Activated CD8-positive, alpha-beta memory T cell treated with anti-CD3 and anti-CD28 coated beads, Interleukin-2, amount 50 U/mL, for 4 hours (primary cell): ENCODE measurements around the gene CCM2.

ENCODE experiments used
- DNase-seq: peaks from one replicate; pipeline ENCODE4 v3.0.0-alpha.2; 2020

CCM2 gene

GRCh38 chr7:45036796-45037195 lies 36.8 kb downstream of the CCM2 start:
- DNase-seq: no peak

GRCh38 chr7:45037876-45038275 lies 37.9 kb downstream of the CCM2 start:
- DNase-seq: no peak

GRCh38 chr7:45039106-45039505 lies 39.1 kb downstream of the CCM2 start:
- DNase-seq: no peak

DNA sequence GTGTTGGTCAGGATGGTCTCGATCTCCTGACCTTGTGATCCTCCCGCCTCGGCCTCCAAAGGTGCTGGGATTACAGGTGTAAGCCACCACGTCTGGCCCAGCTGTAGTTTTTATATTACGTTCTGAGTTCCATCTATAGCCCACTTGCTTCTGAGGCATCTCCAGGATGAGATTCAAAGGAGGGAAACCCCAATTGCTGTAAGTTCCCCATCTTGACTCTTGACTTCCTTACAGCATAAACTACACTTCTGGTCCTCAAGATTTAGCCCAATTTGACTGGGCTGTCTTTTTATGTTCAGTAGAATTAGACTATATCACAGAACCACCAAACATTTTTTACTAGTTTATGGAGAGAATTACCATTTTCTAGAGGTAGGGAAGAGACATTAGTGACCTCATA lies 44.3 kb downstream of the CCM2 start:
- DNase-seq: no peak

DNA sequence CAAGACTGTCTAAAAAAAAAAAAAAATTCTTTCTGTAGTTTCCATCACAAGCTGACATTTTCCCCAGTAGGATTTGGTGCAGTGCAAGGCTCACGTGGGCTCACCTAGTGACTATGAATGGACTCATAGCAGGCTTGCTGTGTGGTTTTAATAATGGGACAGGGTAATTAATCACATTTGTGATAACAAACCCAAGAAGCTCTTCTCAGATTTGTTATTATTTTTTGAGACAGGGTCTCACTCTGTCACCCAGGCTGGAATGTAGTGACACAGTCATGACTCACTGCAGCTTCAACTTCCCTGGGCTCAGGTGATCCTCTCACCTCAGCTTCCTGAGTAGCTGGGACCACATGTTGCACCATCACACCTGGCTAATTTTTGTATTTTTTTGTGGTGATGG lies 48.7 kb downstream of the CCM2 start:
- no peak for DNase-seq

DNA sequence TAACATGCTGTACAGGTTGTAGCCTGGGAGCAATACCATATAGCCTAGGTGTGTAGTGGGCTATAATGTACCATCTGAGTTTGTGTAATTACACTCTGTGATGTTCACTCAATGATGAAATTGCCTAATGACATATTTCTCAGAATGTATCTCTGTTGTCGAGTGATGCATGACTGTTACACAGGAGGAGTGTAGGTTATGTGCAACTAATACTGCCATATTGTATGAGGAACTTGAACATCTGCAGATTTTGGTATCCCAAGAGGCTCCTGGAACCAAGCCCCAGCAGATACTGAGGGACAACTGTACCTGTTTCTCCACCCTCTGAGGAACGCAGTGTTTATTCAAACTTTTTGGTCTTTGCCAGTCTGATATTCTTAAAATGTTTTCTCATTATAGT lies 50.2 kb downstream of the CCM2 start:
- no peak for DNase-seq

DNA sequence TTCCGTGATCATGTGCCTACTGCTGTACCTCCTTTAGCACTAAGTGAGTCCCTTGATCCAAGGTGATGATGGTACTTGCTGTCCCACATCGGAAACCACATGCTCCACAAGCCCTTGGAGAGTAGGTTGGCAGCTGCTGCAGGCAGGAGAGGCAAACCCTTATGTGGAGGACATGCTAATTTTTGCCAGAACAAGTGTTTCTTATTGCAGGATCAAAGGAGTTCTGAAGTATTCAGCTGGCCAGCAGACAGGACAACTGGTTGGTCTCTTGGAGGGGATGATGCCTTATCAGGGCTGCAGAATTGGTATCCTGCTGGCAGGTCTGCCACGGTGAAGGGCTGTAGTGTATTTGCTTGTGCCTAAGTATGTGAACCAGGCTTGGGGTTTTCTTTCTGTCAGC lies 52.0 kb downstream of the CCM2 start:
- DNase-seq: no peak

DNA sequence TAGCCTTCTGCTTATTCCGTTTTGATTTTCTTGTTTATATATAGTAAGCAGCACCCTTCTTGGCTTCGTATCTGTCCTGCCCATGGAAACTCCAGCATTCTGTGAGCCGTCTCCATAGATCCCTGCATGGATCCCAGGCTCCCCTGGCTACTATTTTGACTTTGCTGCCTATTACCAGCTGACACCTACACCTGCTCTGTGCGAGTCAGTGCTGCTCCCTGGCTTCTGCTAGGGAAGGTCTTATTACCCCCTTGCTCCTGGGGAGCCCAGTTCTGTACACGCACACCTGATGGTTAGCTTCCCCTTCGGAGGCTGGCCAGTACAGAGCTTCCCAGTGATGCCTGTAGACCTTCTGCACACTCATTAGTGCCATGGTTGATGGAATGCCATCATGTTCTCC lies 53.4 kb downstream of the CCM2 start:
- DNase-seq: no peak

DNA sequence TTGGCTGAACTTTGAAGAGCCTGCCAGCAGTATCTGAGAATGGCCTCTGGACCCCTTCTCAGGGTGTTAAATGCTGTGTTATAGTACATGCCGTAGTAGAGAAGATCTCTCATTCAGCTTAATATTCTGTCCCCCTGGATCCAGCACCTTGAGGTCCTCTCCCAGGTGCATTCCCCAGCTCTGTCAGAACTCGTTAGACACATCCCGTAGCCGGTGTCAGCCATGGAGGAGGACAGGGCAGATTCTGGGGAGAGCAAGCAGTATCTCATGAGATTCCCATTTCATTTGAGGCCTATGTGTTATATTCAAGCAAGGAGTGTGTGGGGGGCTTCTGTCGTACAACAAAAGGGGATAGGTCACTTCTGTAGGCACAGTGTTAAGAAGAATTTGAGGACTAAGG lies 53.9 kb downstream of the CCM2 start:
- no peak for DNase-seq

DNA sequence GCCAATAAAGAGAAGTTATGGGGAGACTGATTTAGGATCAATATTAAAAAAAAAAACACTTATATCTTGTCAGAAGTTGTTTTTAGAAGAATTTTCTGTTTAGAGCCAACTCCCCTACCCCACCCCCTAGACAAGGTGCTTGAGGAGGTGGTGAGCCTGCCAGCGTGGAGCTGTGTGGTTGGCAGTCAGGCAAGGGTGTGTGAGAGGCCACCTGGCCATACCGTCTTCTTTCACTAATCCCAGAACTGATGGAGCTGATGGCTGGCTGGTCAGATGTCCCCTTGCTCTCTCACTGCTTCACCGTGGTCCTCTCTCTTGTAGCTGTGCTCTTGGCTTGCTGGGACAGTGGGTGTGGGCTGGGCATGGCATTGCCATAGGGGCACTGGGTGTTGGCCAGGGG lies 54.4 kb downstream of the CCM2 start:
- no peak for DNase-seq

DNA sequence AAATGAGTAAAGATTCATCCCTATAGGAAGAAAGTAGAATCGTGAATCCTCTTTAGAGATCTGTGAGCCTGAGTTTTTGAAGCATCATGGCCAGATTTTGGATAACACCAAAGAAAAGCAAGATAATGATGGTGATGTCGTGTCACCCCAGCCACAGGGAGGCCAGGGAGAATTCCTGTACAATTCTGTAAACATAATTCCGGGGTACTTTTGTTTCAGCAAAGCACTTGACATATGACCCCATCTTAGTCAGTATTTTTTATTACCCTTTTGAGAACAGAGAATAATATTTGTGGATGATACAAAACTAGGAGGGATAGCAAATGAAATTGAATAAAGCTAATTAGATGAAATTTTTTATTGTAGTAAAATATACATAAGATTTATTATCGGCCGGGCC lies 55.0 kb downstream of the CCM2 start:
- DNase-seq: no peak

GRCh38 chr7:45055594-45056219 lies 55.7 kb downstream of the CCM2 start:
- DNase-seq: no peak

DNA sequence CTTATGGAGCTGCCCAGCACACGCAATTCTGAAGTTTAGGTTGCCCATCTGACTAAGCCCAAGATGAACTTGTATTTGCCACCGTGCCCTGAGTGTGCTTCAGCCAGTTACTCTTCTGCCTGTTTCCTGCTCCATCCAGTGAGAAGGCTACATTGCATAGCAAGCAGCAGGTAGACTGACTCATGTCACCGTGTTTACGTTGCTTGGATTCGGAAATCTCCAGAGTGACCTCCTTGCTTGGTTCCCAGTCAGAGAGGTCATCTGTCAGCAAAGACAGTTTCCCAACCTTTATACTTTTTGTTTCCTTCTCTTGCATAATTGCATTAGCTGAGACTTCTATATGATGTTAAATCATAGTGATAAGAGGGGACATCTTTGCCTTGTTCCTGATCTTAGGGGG lies 57.9 kb downstream of the CCM2 start:
- DNase-seq: no peak

DNA sequence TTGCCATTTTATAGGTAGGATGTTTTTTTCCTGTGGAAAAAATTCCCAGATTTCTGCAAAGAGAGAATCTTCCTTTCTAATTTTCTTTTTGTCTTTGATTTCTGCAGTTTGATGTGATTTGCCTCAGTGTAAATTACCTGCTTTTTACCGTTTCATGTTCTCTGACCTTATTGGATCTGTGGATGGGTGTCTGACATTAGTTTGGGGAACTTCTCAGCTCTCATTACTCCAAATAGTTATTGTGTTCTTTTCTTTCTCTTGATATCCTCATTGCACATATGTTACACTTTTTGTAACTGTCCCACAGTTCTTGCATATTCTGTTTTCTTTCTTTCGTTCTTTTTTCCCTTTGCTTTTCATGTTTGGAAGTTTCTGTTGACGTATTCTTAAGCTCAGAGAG lies 60.3 kb downstream of the CCM2 start:
- DNase-seq: no peak

GRCh38 chr7:45061352-45061751 lies 61.4 kb downstream of the CCM2 start:
- DNase-seq: no peak

DNA sequence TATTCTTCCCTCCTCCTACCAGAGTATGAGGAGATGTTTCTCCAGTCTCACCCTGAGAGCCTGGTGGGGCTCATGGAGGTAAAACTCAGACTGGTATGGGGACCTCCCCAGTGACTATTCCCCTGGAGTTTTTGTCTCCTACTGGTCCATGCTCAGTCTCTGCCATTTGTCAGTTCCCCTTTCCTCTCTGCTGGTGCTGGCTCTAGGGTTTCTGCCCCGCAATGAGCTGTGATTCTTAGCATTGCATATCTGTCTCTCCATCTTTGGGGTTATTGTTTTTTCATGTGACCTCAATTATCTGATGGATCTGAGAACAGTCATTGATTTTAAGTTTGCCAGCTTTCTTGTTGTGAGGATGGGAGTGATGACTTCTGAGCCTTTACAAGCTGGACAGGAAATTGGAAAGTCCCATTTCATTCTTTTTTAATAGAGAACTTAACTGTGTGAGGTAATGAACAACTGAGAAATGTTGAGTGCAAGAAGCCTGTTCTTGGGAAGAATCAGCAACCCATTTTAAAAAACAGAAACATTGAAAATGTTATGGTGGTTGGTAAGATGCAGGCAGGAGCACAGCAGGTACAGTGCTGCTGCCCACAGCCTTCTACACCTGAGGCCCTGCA lies 61.9 kb downstream of the CCM2 start:
- no peak for DNase-seq

- DNase-seq: no peak
These were observed 64.2 kb downstream of the CCM2 start for GRCh38 chr7:45064047-45064725.

- DNase-seq: no peak
These were observed 65.3 kb downstream of the CCM2 start for GRCh38 chr7:45065031-45065995.

DNA sequence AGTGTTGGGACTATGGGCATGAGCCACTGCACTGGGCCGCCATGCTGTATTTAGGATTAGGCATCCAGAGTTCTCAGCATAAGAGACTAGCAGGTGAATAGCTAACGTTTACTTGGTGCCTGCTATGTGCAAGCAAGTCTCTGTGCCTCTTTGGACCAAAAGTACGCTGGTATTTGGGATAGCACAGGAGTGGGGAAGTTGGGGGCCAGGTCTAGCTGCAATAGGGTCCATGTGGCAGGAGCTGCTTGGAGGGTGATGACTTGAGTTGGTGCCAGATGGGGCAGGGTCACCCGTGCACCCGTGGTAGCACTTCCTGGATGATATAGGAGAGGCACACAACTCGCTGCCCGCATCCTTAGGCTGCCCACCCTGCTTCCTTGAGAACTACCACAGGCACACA lies 66.4 kb downstream of the CCM2 start:
- no peak for DNase-seq

DNA sequence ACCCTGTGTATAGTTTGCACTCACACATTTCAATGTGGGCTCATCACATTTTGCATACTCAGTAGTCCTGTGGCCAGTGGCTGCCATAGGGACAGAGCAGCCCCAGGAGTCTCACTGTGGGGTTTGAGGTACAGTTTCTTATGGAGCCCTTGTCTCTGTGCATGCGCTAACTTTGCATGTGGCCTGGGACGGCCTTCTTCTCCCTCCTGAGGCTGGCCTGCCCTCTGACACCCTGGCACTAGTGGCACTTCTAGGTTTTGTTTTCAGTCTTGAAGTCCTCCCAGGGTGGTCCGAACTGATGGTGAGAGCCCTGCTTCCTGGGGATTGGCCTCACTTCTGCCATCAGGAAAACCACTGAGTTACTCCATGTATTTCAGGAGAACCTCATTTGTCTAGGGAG lies 67.6 kb downstream of the CCM2 start:
- DNase-seq: no peak

DNA sequence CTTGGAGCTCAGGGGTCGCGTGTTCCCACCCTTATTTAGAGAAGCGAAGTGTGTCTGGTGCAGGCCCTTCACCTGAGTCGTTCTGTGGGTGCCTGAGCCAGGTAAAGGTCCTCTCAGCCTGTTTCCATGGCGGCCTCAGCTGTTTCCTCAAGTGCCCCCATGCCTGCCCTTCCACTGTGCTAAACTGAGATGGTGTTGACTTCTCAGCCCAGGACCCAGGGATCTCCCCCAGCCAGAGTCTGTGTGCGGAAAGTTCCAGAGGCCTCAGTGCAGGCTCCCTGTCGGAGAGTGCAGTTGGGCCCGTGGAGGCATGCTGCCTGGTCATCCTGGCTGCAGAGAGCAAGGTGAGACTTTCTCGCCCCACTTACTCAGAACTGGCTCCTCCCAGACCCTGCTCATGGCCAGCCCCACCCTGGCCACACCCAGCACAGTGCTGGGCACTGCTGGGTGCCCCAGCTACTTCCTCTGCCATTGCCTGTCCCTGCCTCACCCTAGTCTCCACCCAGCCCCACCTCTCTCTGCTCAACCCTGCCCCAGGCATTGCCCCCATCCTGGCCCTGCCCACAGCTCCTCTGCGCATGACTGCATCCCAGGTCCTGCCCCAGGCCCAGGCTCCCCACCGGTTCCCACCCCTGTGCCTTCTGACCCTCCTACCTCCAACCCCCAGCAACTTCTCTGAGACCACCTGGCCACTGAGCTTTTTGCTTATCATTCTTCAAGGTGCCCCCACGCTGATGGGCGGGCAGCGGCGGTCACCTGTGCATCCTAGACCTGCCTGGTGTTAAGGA lies 68.4 kb downstream of the CCM2 start:
- no peak for DNase-seq

DNA sequence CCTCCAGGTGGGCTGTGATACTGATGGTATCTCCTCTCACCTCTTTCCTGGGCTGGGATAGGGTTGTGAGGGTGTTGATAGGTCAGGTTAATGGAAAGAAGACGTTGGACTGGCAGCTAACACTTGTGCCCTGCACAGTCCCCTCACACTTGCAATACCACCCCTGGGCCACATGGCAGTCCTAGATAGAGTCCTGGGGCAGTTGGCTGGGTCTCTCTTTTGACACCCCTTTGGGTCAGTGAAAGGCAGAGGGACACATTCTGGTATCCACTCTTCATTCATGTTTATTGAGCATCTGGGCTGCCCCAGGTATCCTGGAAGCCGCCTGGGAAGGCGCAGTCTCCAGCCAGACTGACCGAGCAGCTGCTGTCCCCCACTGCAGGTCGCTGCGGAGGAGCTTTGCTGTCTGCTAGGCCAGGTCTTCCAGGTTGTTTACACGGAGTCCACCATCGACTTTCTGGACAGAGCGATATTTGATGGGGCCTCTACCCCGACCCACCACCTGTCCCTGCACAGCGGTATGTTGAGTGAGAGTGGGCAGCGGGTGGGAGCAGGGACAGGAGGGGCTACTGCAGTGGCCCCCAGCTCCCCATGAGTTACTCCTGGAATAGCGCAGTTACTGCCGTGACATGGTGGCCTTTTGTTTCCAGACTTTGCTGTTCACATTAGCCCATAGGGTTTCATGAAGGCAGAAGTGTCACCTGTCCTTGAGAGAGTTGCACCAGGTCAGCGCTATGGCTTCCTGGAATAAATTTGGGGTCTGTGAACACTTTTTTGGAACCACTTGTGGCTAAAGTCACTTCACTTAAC lies 69.6 kb downstream of the CCM2 start:
- no peak for DNase-seq
